Chondrocyte (in vitro differentiated cells): ENCODE data around the gene PLCD4. TPM values are rescaled to one million over a fixed set of nuclear protein-coding genes. Genes with fewer than 3 reads are reported as not detected.

Experiments used
- DNase-seq: peaks from one replicate; pipeline ENCODE4 v3.0.0; 2021; ENCODE audit warnings: mixed read lengths, low spot score
- H3K27ac Mint-ChIP-seq: one replicate; pipeline ENCODE4 v1.8.0; 2021; ENCODE audit warnings: mild to moderate bottlenecking, moderate library complexity, mixed read lengths; ENCODE audit not compliant: unreplicated experiment
- H3K27me3 Mint-ChIP-seq: 2 replicates; pipeline ENCODE4 v1.8.0; 2021; ENCODE audit warnings: low read depth, mixed read lengths
- H3K36me3 Mint-ChIP-seq: 2 replicates; pipeline ENCODE4 v1.8.0; 2021; ENCODE audit warnings: low read depth, mixed read lengths
- H3K4me1 Mint-ChIP-seq: 2 replicates; pipeline ENCODE4 v1.8.0; 2021; ENCODE audit warnings: low read depth, mild to moderate bottlenecking, mixed read lengths
- H3K4me3 Mint-ChIP-seq: one replicate; pipeline ENCODE4 v1.8.0; 2021; ENCODE audit warnings: mild to moderate bottlenecking, moderate library complexity, mixed read lengths; ENCODE audit not compliant: unreplicated experiment
- H3K9me3 Mint-ChIP-seq: 2 replicates; pipeline ENCODE4 v1.8.0; 2021; ENCODE audit warnings: low read depth, mixed read lengths
- total RNA-seq: library from RNA; stranded (reverse); gene quantifications from 3 replicates; pipeline ENCODE4 v1.2.1, GENCODE V29; 2021
- TF ChIP-seq, protein P1 (sequence below): fragments of 200-600 bp; sonication (generic); IDR thresholded peaks from 2 replicates; pipeline ENCODE4 v1.5.0; 2021; ENCODE audit warnings: antibody characterized with exemption, mild to moderate bottlenecking, moderate library complexity

PLCD4 gene
- total RNA-seq, 1 donor from 2014 or later, result 4.1 TPM

DNA sequence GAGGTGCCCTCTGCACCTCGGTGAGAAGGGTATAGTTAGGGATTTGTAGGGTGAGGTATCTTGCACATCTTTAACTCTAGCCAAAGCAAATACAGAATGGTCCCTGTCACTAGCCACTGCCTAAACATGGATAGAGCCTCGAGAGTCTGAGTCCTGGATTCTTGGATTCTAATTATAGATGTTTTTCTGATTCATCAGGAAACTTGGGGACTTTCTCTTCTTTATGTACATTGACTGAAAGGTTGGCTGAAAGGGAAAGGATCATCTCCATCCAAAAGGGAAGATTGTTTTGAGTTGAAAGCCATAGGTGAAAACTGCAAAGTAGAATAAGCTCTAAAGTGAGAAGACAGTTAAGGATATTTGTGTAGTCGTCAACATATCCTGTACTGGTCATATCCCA lies 72.4 kb downstream of the PLCD4 start:
- Mint-ChIP-seq H3K4me3 (no peak overlapping the region), H3K36me3 (peaks cover 17% of the 10 kb centered on the region), H3K9me3 (no peaks in the 10 kb centered on the region), H3K4me1 (no peaks in the 10 kb centered on the region), H3K27ac (no peak overlapping the region), H3K27me3 (no peaks in the 10 kb centered on the region)
- no peak for DNase-seq
- TF ChIP-seq, protein P1, sequence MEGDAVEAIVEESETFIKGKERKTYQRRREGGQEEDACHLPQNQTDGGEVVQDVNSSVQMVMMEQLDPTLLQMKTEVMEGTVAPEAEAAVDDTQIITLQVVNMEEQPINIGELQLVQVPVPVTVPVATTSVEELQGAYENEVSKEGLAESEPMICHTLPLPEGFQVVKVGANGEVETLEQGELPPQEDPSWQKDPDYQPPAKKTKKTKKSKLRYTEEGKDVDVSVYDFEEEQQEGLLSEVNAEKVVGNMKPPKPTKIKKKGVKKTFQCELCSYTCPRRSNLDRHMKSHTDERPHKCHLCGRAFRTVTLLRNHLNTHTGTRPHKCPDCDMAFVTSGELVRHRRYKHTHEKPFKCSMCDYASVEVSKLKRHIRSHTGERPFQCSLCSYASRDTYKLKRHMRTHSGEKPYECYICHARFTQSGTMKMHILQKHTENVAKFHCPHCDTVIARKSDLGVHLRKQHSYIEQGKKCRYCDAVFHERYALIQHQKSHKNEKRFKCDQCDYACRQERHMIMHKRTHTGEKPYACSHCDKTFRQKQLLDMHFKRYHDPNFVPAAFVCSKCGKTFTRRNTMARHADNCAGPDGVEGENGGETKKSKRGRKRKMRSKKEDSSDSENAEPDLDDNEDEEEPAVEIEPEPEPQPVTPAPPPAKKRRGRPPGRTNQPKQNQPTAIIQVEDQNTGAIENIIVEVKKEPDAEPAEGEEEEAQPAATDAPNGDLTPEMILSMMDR, result no peak

Other genes starting within 250 kb of the PLCD4 start
- 0.08 to 0.15 TPM (median 0.10 TPM) in 3 replicates for gene SLC11A1, start 225.6 kb upstream of the PLCD4 start, total RNA-seq
- gene CTDSP1, start 208.0 kb upstream of the PLCD4 start, total RNA-seq, result 85.0 to 97.8 TPM (median 95.3 TPM) in 3 replicates
- gene VIL1, start 188.8 kb upstream of the PLCD4 start, total RNA-seq, result not detected in 3 replicates
- gene USP37, start 39.5 kb upstream of the PLCD4 start, total RNA-seq, result 9.5 to 14.6 TPM (median 10.0 TPM) in 3 replicates
- 32.3 to 46.2 TPM (median 32.4 TPM) in 3 replicates for gene CNOT9, start 39.1 kb upstream of the PLCD4 start, total RNA-seq
- 26.5 to 34.3 TPM (median 26.6 TPM) in 3 replicates for gene ZNF142, start 51.7 kb downstream of the PLCD4 start, total RNA-seq
- 24.5 to 44.9 TPM (median 30.0 TPM) in 3 replicates for gene BCS1L, start 51.8 kb downstream of the PLCD4 start, total RNA-seq
- gene RNF25, start 64.1 kb downstream of the PLCD4 start, total RNA-seq, result 30.4 to 35.4 TPM (median 33.4 TPM) in 3 replicates
- 42.1 to 63.2 TPM (median 42.7 TPM) in 3 replicates for gene STK36, start 64.2 kb downstream of the PLCD4 start, total RNA-seq
- gene TTLL4, start 102.9 kb downstream of the PLCD4 start, total RNA-seq, result 20.3 to 21.3 TPM (median 20.7 TPM) in 3 replicates
- gene CYP27A1, start 174.2 kb downstream of the PLCD4 start, total RNA-seq, result 1.7 to 5.2 TPM (median 4.7 TPM) in 3 replicates
- not detected in 3 replicates for gene PRKAG3, start 223.9 kb downstream of the PLCD4 start, total RNA-seq